Stimulated activated CD4-positive, alpha-beta T cell treated with anti-CD3 and anti-CD28 coated beads, Interleukin-1b, Interleukin-23, amount 100 ng/mL, for 4 hours (primary cell): ENCODE measurements around the gene PIP5KL1.
"Not testable (repeated sequence)": the region's sequence is repeated elsewhere in the genome, so short reads cannot be mapped to it uniquely, and the experiment has no call there.

ENCODE experiments used
- DNase-seq, 2 donors: peaks; one replicate each; pipeline ENCODE4 v3.0.0-alpha.2; 2020; ENCODE audit warnings: low read depth in 2 of 2

The PIP5KL1 gene

GRCh38 chr9:127893392-127893791, 37.2 kb downstream of the PIP5KL1 start:
- DNase-seq: no peak

- no peak for DNase-seq
Measured at GRCh38 chr9:127892831-127893230, 37.7 kb downstream of the PIP5KL1 start.

GRCh38 chr9:127890053-127890452, 40.5 kb downstream of the PIP5KL1 start:
- no peak for DNase-seq

GRCh38 chr9:127887792-127888191, 42.8 kb downstream of the PIP5KL1 start:
- no peak for DNase-seq

- no peak for DNase-seq
Measured at GRCh38 chr9:127886401-127886972, 44.1 kb downstream of the PIP5KL1 start.

GRCh38 chr9:127885508-127886281, 44.9 kb downstream of the PIP5KL1 start:
- DNase-seq: no peak

GRCh38 chr9:127884976-127885490, 45.5 kb downstream of the PIP5KL1 start:
- DNase-seq: no peak

GRCh38 chr9:127884427-127884911, 46.1 kb downstream of the PIP5KL1 start:
- no peak for DNase-seq

GRCh38 chr9:127883959-127884358, 46.6 kb downstream of the PIP5KL1 start:
- no peak for DNase-seq

GRCh38 chr9:127881715-127882114, 48.9 kb downstream of the PIP5KL1 start:
- DNase-seq: not testable (repeated sequence)

GRCh38 chr9:127880143-127880542, 50.4 kb downstream of the PIP5KL1 start:
- no peak for DNase-seq

GRCh38 chr9:127878652-127879390, 51.8 kb downstream of the PIP5KL1 start:
- DNase-seq: no peak

- DNase-seq: no peak
Measured at GRCh38 chr9:127878001-127878651, 52.5 kb downstream of the PIP5KL1 start.

GRCh38 chr9:127877566-127877998, 53.0 kb downstream of the PIP5KL1 start, which contains the start of gene AK1:
TSS of gene AK1 (minus strand) at chr9:127877675. CDS start at chr9:127874617, 3,058 bp downstream.
- DNase-seq: no peak

- no peak for DNase-seq
Measured at GRCh38 chr9:127876764-127877562, 53.6 kb downstream of the PIP5KL1 start.

GRCh38 chr9:127876026-127876763, 54.4 kb downstream of the PIP5KL1 start:
- no peak for DNase-seq

GRCh38 chr9:127875306-127875966, 55.1 kb downstream of the PIP5KL1 start:
- DNase-seq: no peak

GRCh38 chr9:127874301-127875221, 56.0 kb downstream of the PIP5KL1 start:
- DNase-seq: no peak
